OCI-LY1 (cell line): Measurements from ENCODE around the gene NEK5.

ENCODE experiments used
- EZH2 ChIP-seq: fragments of 200-600 bp; sonication (generic), shearing (Covaris generic); IDR thresholded peaks from 2 replicates; pipeline ENCODE4 v1.8.0; 2017; ENCODE audit warnings: borderline replicate concordance, mixed run types, mild to moderate bottlenecking, antibody characterized with exemption, low read length, moderate library complexity, mixed read lengths
- TF ChIP-seq, protein P1 (sequence below): fragments of 200-600 bp; sonication (generic), shearing (Covaris generic); IDR thresholded peaks from 2 replicates; pipeline ENCODE4 v1.5.1; 2017; ENCODE audit warnings: mild to moderate bottlenecking, antibody characterized with exemption, low read length, moderate library complexity, mixed read lengths

DNA sequence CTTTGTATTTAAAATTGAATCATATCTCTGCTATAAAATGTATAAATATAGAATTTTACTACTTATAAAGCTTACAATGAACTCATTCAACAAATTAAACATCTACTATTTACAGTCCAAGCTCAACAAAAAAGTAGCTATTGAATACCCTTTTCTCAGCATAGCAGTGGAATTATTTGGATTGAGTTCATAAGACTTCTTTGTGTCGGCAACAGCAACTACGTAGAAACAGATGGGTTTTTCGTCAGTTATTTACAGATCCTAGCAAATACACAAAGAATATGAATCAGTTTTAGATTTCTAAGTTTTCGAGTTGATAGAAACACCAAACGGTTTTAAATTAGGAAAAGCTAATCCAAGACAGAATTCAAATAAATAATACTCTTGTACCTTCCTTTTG, 41.0 kb upstream of the NEK5 start:
- TF ChIP-seq, protein P1, sequence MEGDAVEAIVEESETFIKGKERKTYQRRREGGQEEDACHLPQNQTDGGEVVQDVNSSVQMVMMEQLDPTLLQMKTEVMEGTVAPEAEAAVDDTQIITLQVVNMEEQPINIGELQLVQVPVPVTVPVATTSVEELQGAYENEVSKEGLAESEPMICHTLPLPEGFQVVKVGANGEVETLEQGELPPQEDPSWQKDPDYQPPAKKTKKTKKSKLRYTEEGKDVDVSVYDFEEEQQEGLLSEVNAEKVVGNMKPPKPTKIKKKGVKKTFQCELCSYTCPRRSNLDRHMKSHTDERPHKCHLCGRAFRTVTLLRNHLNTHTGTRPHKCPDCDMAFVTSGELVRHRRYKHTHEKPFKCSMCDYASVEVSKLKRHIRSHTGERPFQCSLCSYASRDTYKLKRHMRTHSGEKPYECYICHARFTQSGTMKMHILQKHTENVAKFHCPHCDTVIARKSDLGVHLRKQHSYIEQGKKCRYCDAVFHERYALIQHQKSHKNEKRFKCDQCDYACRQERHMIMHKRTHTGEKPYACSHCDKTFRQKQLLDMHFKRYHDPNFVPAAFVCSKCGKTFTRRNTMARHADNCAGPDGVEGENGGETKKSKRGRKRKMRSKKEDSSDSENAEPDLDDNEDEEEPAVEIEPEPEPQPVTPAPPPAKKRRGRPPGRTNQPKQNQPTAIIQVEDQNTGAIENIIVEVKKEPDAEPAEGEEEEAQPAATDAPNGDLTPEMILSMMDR: no peak
- TF ChIP-seq EZH2: no peak
